Loucy (cell line): Measurements from ENCODE around the gene RPS6KA6.

ENCODE experiments used
- H2AFZ ChIP-seq: fragments of 200-600 bp; sonication (generic); 2 replicates; pipeline ENCODE4 v1.6.0; 2016; ENCODE audit warnings: antibody characterized with exemption, mild to moderate bottlenecking, low read length, moderate library complexity
- H3F3A ChIP-seq: fragments of 200-600 bp; 2 replicates; pipeline ENCODE4 v1.6.0; 2016; ENCODE audit warnings: antibody characterized with exemption, low read depth, mild to moderate bottlenecking
- H3K27me3 ChIP-seq: fragments of 200-600 bp; sonication (generic); 2 replicates; pipeline ENCODE4 v1.6.1; 2014; ENCODE audit warnings: low read length, mild to moderate bottlenecking; ENCODE audit not compliant: insufficient read depth, poor library complexity, severe bottlenecking
- H3K36me3 ChIP-seq: fragments of 200-600 bp; sonication (generic); 2 replicates; pipeline ENCODE4 v1.6.1; 2016; ENCODE audit warnings: low read length; ENCODE audit not compliant: insufficient read depth
- H3K4me1 ChIP-seq: fragments of 200-600 bp; sonication (generic); 2 replicates; pipeline ENCODE4 v1.5.1; 2014; ENCODE audit warnings: low read length, mild to moderate bottlenecking; ENCODE audit not compliant: insufficient read depth, poor library complexity, severe bottlenecking
- H3K4me2 ChIP-seq: fragments of 200-600 bp; sonication (generic); 2 replicates; pipeline ENCODE4 v1.6.0; 2014; ENCODE audit warnings: antibody characterized with exemption, low read length, low read depth, mild to moderate bottlenecking; ENCODE audit not compliant: poor library complexity, severe bottlenecking
- H3K4me3 ChIP-seq: fragments of 200-600 bp; sonication (generic); 2 replicates; pipeline ENCODE4 v1.5.1; 2014; ENCODE audit warnings: low read length, mild to moderate bottlenecking, mixed read lengths; ENCODE audit not compliant: poor library complexity, severe bottlenecking
- H3K79me2 ChIP-seq: fragments of 200-600 bp; sonication (generic); 2 replicates; pipeline ENCODE4 v1.6.1; 2014; ENCODE audit warnings: low read length; ENCODE audit not compliant: insufficient read depth
- H3K9ac ChIP-seq: fragments of 200-600 bp; sonication (generic); 2 replicates; pipeline ENCODE4 v1.6.0; 2014; ENCODE audit warnings: mild to moderate bottlenecking, low read depth, low read length, moderate library complexity; ENCODE audit not compliant: poor library complexity, severe bottlenecking
- H3K9me2 ChIP-seq: fragments of 200-600 bp; sonication (generic); replicated peaks from 2 replicates; pipeline ENCODE4 v1.6.1; 2016; ENCODE audit warnings: low read depth, low read length, mixed read lengths
- H3K9me3 ChIP-seq: fragments of 200-600 bp; sonication (generic); 2 replicates; pipeline ENCODE4 v1.6.1; 2014; ENCODE audit warnings: mild to moderate bottlenecking, antibody characterized with exemption, low read length, low read depth; ENCODE audit not compliant: insufficient read depth
- H4K20me1 ChIP-seq: fragments of 200-600 bp; sonication (generic); 2 replicates; pipeline ENCODE4 v1.6.0; 2014; ENCODE audit warnings: antibody characterized with exemption, low read length, mild to moderate bottlenecking; ENCODE audit not compliant: insufficient read depth, poor library complexity, severe bottlenecking
- EZH2phosphoT487 ChIP-seq: fragments of 200-600 bp; IDR thresholded peaks from 2 replicates; pipeline ENCODE4 v1.6.1; 2018; ENCODE audit warnings: antibody characterized with exemption, mild to moderate bottlenecking, moderate library complexity, borderline replicate concordance
- TF ChIP-seq, protein P1 (sequence below): fragments of 200-600 bp; sonication (generic); conservative IDR thresholded peaks from 2 replicates; pipeline ENCODE4 v1.5.1; 2014; ENCODE audit warnings: mild to moderate bottlenecking, antibody characterized with exemption, low read length

Gene RPS6KA6

DNA sequence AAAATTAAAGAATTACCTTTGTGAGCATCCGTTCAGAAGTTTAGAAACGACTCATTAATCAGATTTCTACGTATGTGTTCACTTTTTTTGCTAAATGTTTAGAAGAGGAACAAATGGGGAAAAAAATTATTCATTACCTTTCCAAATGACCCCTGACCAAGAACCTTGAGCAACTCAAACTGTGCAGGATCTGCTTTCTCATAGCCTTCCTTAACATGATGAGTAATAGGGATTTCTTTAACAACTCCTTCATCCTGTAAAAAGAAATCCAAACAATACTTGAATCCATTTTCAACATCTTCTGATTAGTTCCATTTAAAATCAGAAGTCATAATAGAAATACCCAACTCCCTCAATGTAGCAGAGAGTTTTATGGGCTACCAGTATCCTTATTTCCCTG, 32.1 kb downstream of the RPS6KA6 start:
- Histone ChIP-seq H3K9me2 (no peaks in the 10 kb centered on the region), H2AFZ (no peak overlapping the region), H3K9me3 (no peaks in the 10 kb centered on the region), H3K36me3 (no peaks in the 10 kb centered on the region), H4K20me1 (no peaks in the 10 kb centered on the region), H3F3A (no peaks in the 10 kb centered on the region), H3K4me1 (no peaks in the 10 kb centered on the region), H3K4me2 (no peak overlapping the region), H3K79me2 (no peaks in the 10 kb centered on the region), H3K9ac (no peak overlapping the region), H3K4me3 (no peak overlapping the region), H3K27me3 (no peaks in the 10 kb centered on the region)
- TF ChIP-seq, protein P1, sequence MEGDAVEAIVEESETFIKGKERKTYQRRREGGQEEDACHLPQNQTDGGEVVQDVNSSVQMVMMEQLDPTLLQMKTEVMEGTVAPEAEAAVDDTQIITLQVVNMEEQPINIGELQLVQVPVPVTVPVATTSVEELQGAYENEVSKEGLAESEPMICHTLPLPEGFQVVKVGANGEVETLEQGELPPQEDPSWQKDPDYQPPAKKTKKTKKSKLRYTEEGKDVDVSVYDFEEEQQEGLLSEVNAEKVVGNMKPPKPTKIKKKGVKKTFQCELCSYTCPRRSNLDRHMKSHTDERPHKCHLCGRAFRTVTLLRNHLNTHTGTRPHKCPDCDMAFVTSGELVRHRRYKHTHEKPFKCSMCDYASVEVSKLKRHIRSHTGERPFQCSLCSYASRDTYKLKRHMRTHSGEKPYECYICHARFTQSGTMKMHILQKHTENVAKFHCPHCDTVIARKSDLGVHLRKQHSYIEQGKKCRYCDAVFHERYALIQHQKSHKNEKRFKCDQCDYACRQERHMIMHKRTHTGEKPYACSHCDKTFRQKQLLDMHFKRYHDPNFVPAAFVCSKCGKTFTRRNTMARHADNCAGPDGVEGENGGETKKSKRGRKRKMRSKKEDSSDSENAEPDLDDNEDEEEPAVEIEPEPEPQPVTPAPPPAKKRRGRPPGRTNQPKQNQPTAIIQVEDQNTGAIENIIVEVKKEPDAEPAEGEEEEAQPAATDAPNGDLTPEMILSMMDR, result no peak
- TF ChIP-seq EZH2phosphoT487, result no peak

DNA sequence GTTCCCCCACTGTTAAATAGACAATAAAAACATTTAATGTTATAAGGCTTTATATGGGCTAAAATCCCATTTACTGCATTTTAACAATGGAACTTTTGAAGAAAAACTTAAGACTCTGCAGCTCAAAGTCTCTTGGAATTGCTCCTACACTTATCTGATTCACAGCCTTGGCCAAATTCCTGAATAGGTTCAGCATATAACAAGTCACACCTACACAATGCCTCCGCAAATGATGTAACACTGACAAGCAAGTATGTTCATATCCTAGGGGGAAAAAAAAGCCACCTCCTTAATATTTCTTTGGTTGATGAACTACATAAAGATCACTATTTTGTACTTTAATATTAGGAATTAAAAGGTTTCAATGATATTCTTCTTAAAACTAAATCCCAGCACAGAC, 34.5 kb downstream of the RPS6KA6 start:
- no peaks in the 10 kb centered on the region for H3K9me3 ChIP-seq
- H3K79me2 ChIP-seq, result no peaks in the 10 kb centered on the region
- H3K36me3 ChIP-seq, result no peaks in the 10 kb centered on the region
- no peak overlapping the region for H2AFZ ChIP-seq
- no peak for TF ChIP-seq EZH2phosphoT487
- TF ChIP-seq, protein P1, result no peak
- H3K4me3 ChIP-seq, result no peak overlapping the region
- no peaks in the 10 kb centered on the region for H3K27me3 ChIP-seq
- H3K4me1 ChIP-seq, result no peaks in the 10 kb centered on the region
- H3K4me2 ChIP-seq, result no peak overlapping the region
- no peaks in the 10 kb centered on the region for H3F3A ChIP-seq
- no peaks in the 10 kb centered on the region for H3K9me2 ChIP-seq
- no peak overlapping the region for H3K9ac ChIP-seq
- no peaks in the 10 kb centered on the region for H4K20me1 ChIP-seq

DNA sequence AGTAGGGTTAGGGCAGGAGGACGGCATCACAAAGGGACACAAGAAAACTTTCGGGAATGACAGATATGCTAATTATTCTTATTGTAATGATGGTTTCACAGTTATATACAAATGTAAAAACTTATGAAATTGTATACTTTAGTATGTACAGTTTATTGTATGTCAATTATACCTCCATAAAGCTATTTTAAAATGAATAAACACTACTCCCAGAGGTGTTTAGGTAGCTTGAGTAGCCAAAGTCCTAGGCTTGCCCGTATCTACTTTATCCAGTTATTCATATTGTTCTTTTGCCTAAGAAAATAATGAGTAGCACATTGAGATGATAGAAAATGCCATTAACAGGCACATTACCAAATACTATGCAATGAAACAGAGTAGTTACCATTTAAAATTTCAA, 43.0 kb downstream of the RPS6KA6 start:
- H3F3A ChIP-seq, result no peaks in the 10 kb centered on the region
- H3K4me1 ChIP-seq, result no peaks in the 10 kb centered on the region
- no peaks in the 10 kb centered on the region for H3K79me2 ChIP-seq
- H3K9me3 ChIP-seq, result no peaks in the 10 kb centered on the region
- H3K27me3 ChIP-seq, result no peaks in the 10 kb centered on the region
- H3K36me3 ChIP-seq, result no peaks in the 10 kb centered on the region
- no peak overlapping the region for H3K4me2 ChIP-seq
- H2AFZ ChIP-seq, result no peak overlapping the region
- H3K9me2 ChIP-seq, result no peaks in the 10 kb centered on the region
- H3K4me3 ChIP-seq, result no peak overlapping the region
- H3K9ac ChIP-seq, result no peak overlapping the region
- no peaks in the 10 kb centered on the region for H4K20me1 ChIP-seq
- no peak for TF ChIP-seq EZH2phosphoT487
- TF ChIP-seq, protein P1, result no peak
